ENCODE measurements around the gene ZNF714. TPM values are rescaled to one million over a fixed set of nuclear protein-coding genes. Genes with fewer than 3 reads are reported as not detected.

The ZNF714 gene
- polyA plus RNA-seq, 3 donors = 1.7 to 5.8 (median 2.4) TPM

GRCh38 chr19:21126078-21126477 is 44.1 kb downstream of the ZNF714 start:
- DNase-seq = no peak
- no peaks in the 10 kb centered on the region for H4K20me1 ChIP-seq (ENCODE audit: insufficient read depth, low read length)
- no peak overlapping the region for H3K4me2 ChIP-seq (replicated peaks; ENCODE audit: extremely low read depth, low read length, poor library complexity, severe bottlenecking)
- TF ChIP-seq CTCF (IDR thresholded peaks at IDR 0.05) = no peak
- H3K36me3 ChIP-seq (replicated peaks in 1 of 2; ENCODE audit: control insufficient read depth in 1 of 2, insufficient read depth in 2 of 2, low read length in 2 of 2) = no peaks in the 10 kb centered on the region
- H3K4me3 ChIP-seq (replicated peaks in 1 of 3; ENCODE audit: low read depth in 2 of 3, low read length in 3 of 3) = no peak overlapping the region
- H2AFZ ChIP-seq (ENCODE audit: insufficient read depth, low read depth, low read length, poor library complexity, severe bottlenecking) = no peak overlapping the region
- Mint-ChIP-seq H3K36me3 (peaks cover 0 to 14% of the 10 kb centered on the region in 2 donors), H3K27ac (no peak overlapping the region), H3K4me3 (no peak overlapping the region), H3K27me3 (ENCODE audit: low read depth in 3 of 3) (peaks cover 0 to 1% (median 0%) of the 10 kb centered on the region in 3 donors), H3K4me1 (no peaks in the 10 kb centered on the region), H3K9me3 (peaks cover 8 to 35% (median 24%) of the 10 kb centered on the region in 7 donors)
- no peak overlapping the region for H3K9ac ChIP-seq (ENCODE audit: insufficient read depth, low read length, poor library complexity, severe bottlenecking)
- H3K27me3 ChIP-seq (ENCODE audit: control insufficient read depth in 2 of 2, insufficient read depth in 2 of 2, low read length in 2 of 2) = no peaks in the 10 kb centered on the region
- H3K27ac ChIP-seq (ENCODE audit: low read depth in 1 of 2, low read length in 2 of 2) = no peak overlapping the region
- no peaks in the 10 kb centered on the region for H3K4me1 ChIP-seq (ENCODE audit: control insufficient read depth in 1 of 2, insufficient read depth in 2 of 2, low read length in 2 of 2)
- peaks cover 13 to 19% of the 10 kb centered on the region in 2 donors for H3K9me3 ChIP-seq (replicated peaks in 1 of 2; ENCODE audit: control insufficient read depth in 1 of 2, insufficient read depth in 1 of 2, low read length in 2 of 2)
- intact Hi-C loops (cut with micrococcal nuclease) = no loop called here
- H3K79me2 ChIP-seq (ENCODE audit: insufficient read depth, low read length) = no peaks in the 10 kb centered on the region

- Histone ChIP-seq H3K9me3 (replicated peaks in 1 of 2; ENCODE audit: control insufficient read depth in 1 of 2, insufficient read depth in 1 of 2, low read length in 2 of 2) (peaks cover 9 to 22% of the 10 kb centered on the region in 2 donors), H3K27me3 (ENCODE audit: control insufficient read depth in 2 of 2, insufficient read depth in 2 of 2, low read length in 2 of 2) (no peaks in the 10 kb centered on the region), H3K27ac (ENCODE audit: low read depth in 1 of 2, low read length in 2 of 2) (no peak overlapping the region), H3K4me3 (replicated peaks in 1 of 3; ENCODE audit: low read depth in 2 of 3, low read length in 3 of 3) (no peak overlapping the region), H3K4me2 (replicated peaks; ENCODE audit: extremely low read depth, low read length, poor library complexity, severe bottlenecking) (no peak overlapping the region), H3K4me1 (ENCODE audit: control insufficient read depth in 1 of 2, insufficient read depth in 2 of 2, low read length in 2 of 2) (no peaks in the 10 kb centered on the region), H2AFZ (ENCODE audit: insufficient read depth, low read depth, low read length, poor library complexity, severe bottlenecking) (no peak overlapping the region), H3K36me3 (replicated peaks in 1 of 2; ENCODE audit: control insufficient read depth in 1 of 2, insufficient read depth in 2 of 2, low read length in 2 of 2) (no peaks in the 10 kb centered on the region), H4K20me1 (ENCODE audit: insufficient read depth, low read length) (no peaks in the 10 kb centered on the region), H3K79me2 (ENCODE audit: insufficient read depth, low read length) (no peaks in the 10 kb centered on the region), H3K9ac (ENCODE audit: insufficient read depth, low read length, poor library complexity, severe bottlenecking) (no peak overlapping the region)
- Mint-ChIP-seq H3K27ac (no peak overlapping the region), H3K4me1 (no peaks in the 10 kb centered on the region), H3K36me3 (peaks cover 0 to 13% of the 10 kb centered on the region in 2 donors), H3K27me3 (ENCODE audit: low read depth in 3 of 3) (peaks cover 0 to 1% (median 0%) of the 10 kb centered on the region in 3 donors), H3K9me3 (peaks cover 8 to 31% (median 23%) of the 10 kb centered on the region in 7 donors), H3K4me3 (no peak overlapping the region)
- no peak for DNase-seq
- TF ChIP-seq CTCF (IDR thresholded peaks at IDR 0.05) = no peak
- intact Hi-C loops (cut with micrococcal nuclease) = no loop called here
- WGBS (ENCODE audit: insufficient coverage) = no CpG with 5 or more reads among the region's 2 CpGs
Observed at GRCh38 chr19:21127001-21127400, 45.0 kb downstream of the ZNF714 start.
